ENCODE measurements around the gene PABPC1L. TPM values are rescaled to one million over a fixed set of nuclear protein-coding genes. Genes with fewer than 3 reads are reported as not detected.

The PABPC1L gene
- total RNA-seq, 4 donors from 2014 or later = 2.0 to 5.9 (median 2.9) TPM

DNA sequence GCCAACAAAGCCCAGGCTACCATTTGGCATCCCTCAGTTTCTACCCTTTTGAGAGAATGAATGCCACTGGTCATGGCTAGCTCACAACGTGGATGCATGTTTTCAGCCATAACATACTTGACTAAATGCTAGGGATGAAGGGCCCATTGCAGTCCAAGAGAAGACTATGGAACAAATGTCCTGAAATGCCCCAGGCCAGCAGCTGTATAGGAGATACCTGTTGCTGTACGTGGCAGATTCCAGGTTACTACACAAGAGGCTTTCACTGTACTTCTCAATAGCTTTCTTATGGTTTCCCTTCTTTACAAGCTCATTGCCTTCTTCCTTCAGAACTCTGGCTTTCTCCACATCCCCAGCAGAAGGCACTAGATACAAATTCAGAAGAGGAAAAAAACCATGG, 38.7 kb downstream of the PABPC1L start:
- Histone ChIP-seq H3K27me3 (no peaks in the 10 kb centered on the region), H3K9me3 (no peaks in the 10 kb centered on the region), H3K4me3 (no peak overlapping the region), H3K36me3 (peaks cover 52 to 100% (median 94%) of the 10 kb centered on the region in 4 donors), H3K27ac (replicated peaks in 1 of 4) (no peak overlapping the region), H3K4me1 (no peaks in the 10 kb centered on the region)
- no peak for DNase-seq (ENCODE audit: extremely low spot score)
- intact Hi-C loops (cut with DNase I) = no loop called here
- no peak for TF ChIP-seq EP300 (IDR thresholded peaks at IDR 0.05)
- no peak for TF ChIP-seq POLR2A (IDR thresholded peaks at IDR 0.05; ENCODE audit: low read depth)
- TF ChIP-seq, protein P1, sequence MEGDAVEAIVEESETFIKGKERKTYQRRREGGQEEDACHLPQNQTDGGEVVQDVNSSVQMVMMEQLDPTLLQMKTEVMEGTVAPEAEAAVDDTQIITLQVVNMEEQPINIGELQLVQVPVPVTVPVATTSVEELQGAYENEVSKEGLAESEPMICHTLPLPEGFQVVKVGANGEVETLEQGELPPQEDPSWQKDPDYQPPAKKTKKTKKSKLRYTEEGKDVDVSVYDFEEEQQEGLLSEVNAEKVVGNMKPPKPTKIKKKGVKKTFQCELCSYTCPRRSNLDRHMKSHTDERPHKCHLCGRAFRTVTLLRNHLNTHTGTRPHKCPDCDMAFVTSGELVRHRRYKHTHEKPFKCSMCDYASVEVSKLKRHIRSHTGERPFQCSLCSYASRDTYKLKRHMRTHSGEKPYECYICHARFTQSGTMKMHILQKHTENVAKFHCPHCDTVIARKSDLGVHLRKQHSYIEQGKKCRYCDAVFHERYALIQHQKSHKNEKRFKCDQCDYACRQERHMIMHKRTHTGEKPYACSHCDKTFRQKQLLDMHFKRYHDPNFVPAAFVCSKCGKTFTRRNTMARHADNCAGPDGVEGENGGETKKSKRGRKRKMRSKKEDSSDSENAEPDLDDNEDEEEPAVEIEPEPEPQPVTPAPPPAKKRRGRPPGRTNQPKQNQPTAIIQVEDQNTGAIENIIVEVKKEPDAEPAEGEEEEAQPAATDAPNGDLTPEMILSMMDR (IDR thresholded peaks at IDR 0.05) = no peak
- TF ChIP-seq POLR2AphosphoS5 (IDR thresholded peaks at IDR 0.05) = no peak
- 89% methylated on average over 2 of the region's 2 CpGs for WGBS

DNA sequence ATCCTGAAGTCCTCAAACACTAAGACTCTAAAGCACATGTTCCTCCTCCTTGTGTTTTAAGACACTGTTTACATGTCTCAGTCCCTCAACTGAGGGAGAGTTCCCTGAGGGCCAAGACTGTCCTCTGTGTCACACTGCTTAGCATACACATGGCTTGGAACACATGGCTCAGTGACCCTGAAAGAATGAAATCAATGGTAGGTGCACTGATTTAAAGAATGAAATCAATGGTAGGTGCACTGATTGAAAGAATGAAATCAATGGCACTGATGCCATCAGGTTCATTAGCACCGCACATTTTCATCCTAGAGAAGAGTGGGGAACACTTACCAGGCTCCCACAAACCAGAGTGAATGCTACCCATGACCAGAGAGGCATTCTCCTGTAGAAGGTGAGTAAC, 40.5 kb downstream of the PABPC1L start:
- H3K4me1 ChIP-seq = no peaks in the 10 kb centered on the region
- H3K36me3 ChIP-seq = peaks cover 58 to 100% (median 96%) of the 10 kb centered on the region in 4 donors
- H3K27ac ChIP-seq (replicated peaks in 1 of 4) = no peak overlapping the region
- intact Hi-C loops (cut with DNase I) = no loop called here
- TF ChIP-seq EP300 (IDR thresholded peaks at IDR 0.05) (no peak), POLR2A (IDR thresholded peaks at IDR 0.05; ENCODE audit: low read depth) (no peak), POLR2AphosphoS5 (IDR thresholded peaks at IDR 0.05) (no peak)
- TF ChIP-seq, protein P1 (IDR thresholded peaks at IDR 0.05) = no peak
- 93% methylated on average over 1 of the region's 1 CpG for WGBS
- DNase-seq (ENCODE audit: extremely low spot score) = no peak
- H3K9me3 ChIP-seq = no peaks in the 10 kb centered on the region
- no peak overlapping the region for H3K4me3 ChIP-seq
- no peaks in the 10 kb centered on the region for H3K27me3 ChIP-seq

DNA sequence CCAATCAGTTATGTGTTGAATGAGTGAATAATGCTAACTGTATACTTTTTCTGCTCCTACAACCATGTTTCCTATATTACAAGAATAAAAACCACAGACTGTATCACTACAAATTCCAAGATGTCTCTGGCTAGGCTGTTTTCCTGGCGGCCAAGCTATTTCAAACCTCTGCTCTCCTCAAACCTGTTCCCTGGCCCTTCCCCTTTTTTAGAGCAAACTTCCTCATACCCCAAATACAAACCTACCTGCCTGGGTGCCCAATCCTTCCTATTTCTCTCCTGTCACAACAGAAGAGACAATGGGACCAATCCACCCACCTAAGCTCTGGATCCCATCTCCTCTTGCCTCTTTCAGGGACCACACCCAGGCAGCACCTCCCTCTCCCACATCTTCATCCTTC, 42.9 kb downstream of the PABPC1L start:
- no peak for TF ChIP-seq EP300 (IDR thresholded peaks at IDR 0.05)
- no peak for TF ChIP-seq POLR2AphosphoS5 (IDR thresholded peaks at IDR 0.05)
- TF ChIP-seq, protein P1 (IDR thresholded peaks at IDR 0.05) = no peak
- no peak for TF ChIP-seq POLR2A (IDR thresholded peaks at IDR 0.05; ENCODE audit: low read depth)
- no peaks in the 10 kb centered on the region for H3K27me3 ChIP-seq
- WGBS = 94% methylated on average over 1 of the region's 1 CpG
- no peak overlapping the region for H3K27ac ChIP-seq (replicated peaks in 1 of 4)
- intact Hi-C loops (cut with DNase I) = no loop called here
- H3K4me3 ChIP-seq = no peak overlapping the region
- DNase-seq (ENCODE audit: extremely low spot score) = no peak
- peaks cover 0 to 4% (median 0%) of the 10 kb centered on the region in 4 donors for H3K4me1 ChIP-seq
- H3K36me3 ChIP-seq = peaks cover 50 to 88% (median 86%) of the 10 kb centered on the region in 4 donors
- no peaks in the 10 kb centered on the region for H3K9me3 ChIP-seq

DNA sequence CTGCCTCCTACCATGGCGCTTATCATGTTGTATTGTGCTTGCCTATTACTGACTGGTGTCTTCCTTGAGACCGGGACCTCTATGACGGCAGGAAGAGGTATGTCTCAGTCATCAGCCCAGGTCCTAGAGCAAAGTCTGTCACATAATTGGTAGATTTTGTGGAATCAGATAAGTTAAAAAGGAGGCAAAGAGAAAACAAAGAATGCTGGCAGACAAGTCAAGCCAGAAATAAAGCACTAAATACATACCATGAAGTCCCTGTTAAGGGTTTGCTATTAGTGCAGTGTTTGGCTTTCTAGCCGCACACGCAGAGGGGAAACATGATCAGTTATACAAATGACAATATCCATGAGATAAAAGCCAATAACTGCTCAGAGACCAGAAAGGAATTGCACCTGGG, 44.4 kb downstream of the PABPC1L start:
- Histone ChIP-seq H3K4me1 (peaks cover 2 to 16% (median 10%) of the 10 kb centered on the region in 4 donors), H3K27me3 (no peaks in the 10 kb centered on the region), H3K9me3 (no peaks in the 10 kb centered on the region), H3K4me3 (no peak overlapping the region), H3K27ac (replicated peaks in 1 of 4) (no peak overlapping the region), H3K36me3 (peaks cover 38 to 74% (median 71%) of the 10 kb centered on the region in 4 donors)
- no peak for DNase-seq (ENCODE audit: extremely low spot score)
- intact Hi-C loops (cut with DNase I) = no loop called here
- TF ChIP-seq, protein P1 (IDR thresholded peaks at IDR 0.05) = no peak
- no peak for TF ChIP-seq POLR2A (IDR thresholded peaks at IDR 0.05; ENCODE audit: low read depth)
- TF ChIP-seq EP300 (IDR thresholded peaks at IDR 0.05) = no peak
- TF ChIP-seq POLR2AphosphoS5 (IDR thresholded peaks at IDR 0.05) = no peak
- WGBS = 95% methylated on average over 5 of the region's 5 CpGs

- Histone ChIP-seq H3K4me3 (no peak overlapping the region), H3K4me1 (peaks cover 5 to 21% (median 14%) of the 10 kb centered on the region in 4 donors), H3K27me3 (no peaks in the 10 kb centered on the region), H3K27ac (replicated peaks in 1 of 4) (no peak overlapping the region), H3K9me3 (no peaks in the 10 kb centered on the region), H3K36me3 (peaks cover 33 to 63% (median 61%) of the 10 kb centered on the region in 4 donors)
- WGBS = 72% methylated on average over 4 of the region's 4 CpGs
- no peak for DNase-seq (ENCODE audit: extremely low spot score)
- TF ChIP-seq, protein P1 (IDR thresholded peaks at IDR 0.05) = no peak
- TF ChIP-seq EP300 (IDR thresholded peaks at IDR 0.05) (no peak), POLR2AphosphoS5 (IDR thresholded peaks at IDR 0.05) (no peak), POLR2A (IDR thresholded peaks at IDR 0.05; ENCODE audit: low read depth) (no peak)
- intact Hi-C loops (cut with DNase I) = loop anchor here (5.0 kb wide), 1 partner anchor 43 kb away; the partner anchor contains the start of gene PABPC1L
Measured at GRCh38 chr20:44955270-44955669, 45.4 kb downstream of the PABPC1L start.
